GM12872 (cell line): ENCODE measurements around the gene SMIM10.

Source experiments
- TF ChIP-seq, protein P1 (sequence below): IDR thresholded peaks from 3 replicates; pipeline ENCODE4 v1.5.1; 2011; ENCODE audit warnings: low read depth, mild to moderate bottlenecking, low read length, moderate library complexity; ENCODE audit not compliant: insufficient read depth

The SMIM10 gene

DNA sequence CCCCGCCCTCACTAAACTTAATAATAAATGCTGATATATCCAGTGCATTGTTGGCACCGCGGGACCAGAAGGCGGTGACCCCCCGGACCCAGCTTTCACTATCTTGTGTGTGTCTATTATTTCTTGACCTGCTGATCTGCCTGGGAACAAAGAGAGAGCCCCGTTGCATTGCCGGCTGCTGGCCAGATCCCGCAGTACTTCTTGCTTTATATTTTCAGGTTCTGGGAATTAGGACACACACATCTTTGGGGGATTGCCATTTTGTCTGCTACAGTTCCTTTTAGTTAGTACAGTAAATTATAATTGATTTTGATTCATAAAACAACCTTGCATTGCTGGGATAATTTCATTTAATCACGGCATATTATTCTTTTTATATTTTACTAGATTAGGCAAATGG is 33.7 kb downstream of the SMIM10 start:
- TF ChIP-seq, protein P1, sequence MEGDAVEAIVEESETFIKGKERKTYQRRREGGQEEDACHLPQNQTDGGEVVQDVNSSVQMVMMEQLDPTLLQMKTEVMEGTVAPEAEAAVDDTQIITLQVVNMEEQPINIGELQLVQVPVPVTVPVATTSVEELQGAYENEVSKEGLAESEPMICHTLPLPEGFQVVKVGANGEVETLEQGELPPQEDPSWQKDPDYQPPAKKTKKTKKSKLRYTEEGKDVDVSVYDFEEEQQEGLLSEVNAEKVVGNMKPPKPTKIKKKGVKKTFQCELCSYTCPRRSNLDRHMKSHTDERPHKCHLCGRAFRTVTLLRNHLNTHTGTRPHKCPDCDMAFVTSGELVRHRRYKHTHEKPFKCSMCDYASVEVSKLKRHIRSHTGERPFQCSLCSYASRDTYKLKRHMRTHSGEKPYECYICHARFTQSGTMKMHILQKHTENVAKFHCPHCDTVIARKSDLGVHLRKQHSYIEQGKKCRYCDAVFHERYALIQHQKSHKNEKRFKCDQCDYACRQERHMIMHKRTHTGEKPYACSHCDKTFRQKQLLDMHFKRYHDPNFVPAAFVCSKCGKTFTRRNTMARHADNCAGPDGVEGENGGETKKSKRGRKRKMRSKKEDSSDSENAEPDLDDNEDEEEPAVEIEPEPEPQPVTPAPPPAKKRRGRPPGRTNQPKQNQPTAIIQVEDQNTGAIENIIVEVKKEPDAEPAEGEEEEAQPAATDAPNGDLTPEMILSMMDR: no peak
